ENCODE data around the gene NOL4L. TPM values are rescaled to one million over a fixed set of nuclear protein-coding genes. Genes with fewer than 3 reads are reported as not detected.

NOL4L gene
- total RNA-seq, 1 experiment from 2014 or later, result 31.7 TPM

GRCh38 chr20:32528905-32529670, 56.0 kb downstream of the NOL4L start:
- H3K27me3 ChIP-seq (ENCODE audit: insufficient read depth, low read length), result no peaks in the 10 kb centered on the region
- no peak overlapping the region for H3K23ac ChIP-seq (ENCODE audit: insufficient read length, low read depth, low read length)
- Mint-ChIP-seq H3K27me3 (ENCODE audit: low read depth) (peaks cover 51% of the 10 kb centered on the region), H3K27ac (no peak overlapping the region), H3K4me1 (peaks cover 10 to 24% of the 10 kb centered on the region in 2 experiments), H3K9me3 (no peaks in the 10 kb centered on the region), H3K36me3 (ENCODE audit: insufficient read depth in 1 of 3, low read depth in 3 of 3) (no peaks in the 10 kb centered on the region), H3K4me3 (no peak overlapping the region)
- H3K18ac ChIP-seq (ENCODE audit: insufficient read length, low read depth, low read length), result no peak overlapping the region
- H3K9me3 ChIP-seq (ENCODE audit: control insufficient read depth, low read depth, low read length), result no peaks in the 10 kb centered on the region
- no peak overlapping the region for H3K4me2 ChIP-seq (ENCODE audit: insufficient read depth, insufficient read length, low read length)
- H3K23me2 ChIP-seq (ENCODE audit: insufficient read length, low read depth, low read length, poor library complexity, severe bottlenecking), result no peaks in the 10 kb centered on the region
- WGBS (ENCODE audit: extremely low coverage, insufficient read length, low lambda C conversion rate), result no CpG with 5 or more reads among the region's 13 CpGs
- H3K14ac ChIP-seq (ENCODE audit: insufficient read depth, low read length), result no peak overlapping the region
- no peak overlapping the region for H4K91ac ChIP-seq (ENCODE audit: insufficient read length, low read depth, low read length)
- H3T11ph ChIP-seq (ENCODE audit: low read length), result no peak overlapping the region
- H3K4me1 ChIP-seq (ENCODE audit: insufficient read depth, low read length), result no peaks in the 10 kb centered on the region
- no peak overlapping the region for H2BK5ac ChIP-seq (ENCODE audit: insufficient read length, low read length)
- no peaks in the 10 kb centered on the region for H3K79me2 ChIP-seq (ENCODE audit: insufficient read depth, low read length)
- no peaks in the 10 kb centered on the region for H3K79me1 ChIP-seq (ENCODE audit: insufficient read depth, low read depth, low read length, poor library complexity, severe bottlenecking)
- no peak for TF ChIP-seq CTCF (conservative IDR thresholded peaks at IDR 0.05)
- no peak overlapping the region for H3K27ac ChIP-seq (ENCODE audit: insufficient read length, low read depth, low read length)
- no peak overlapping the region for H2BK120ac ChIP-seq (ENCODE audit: low read depth, low read length, poor library complexity, severe bottlenecking)
- H2BK12ac ChIP-seq (ENCODE audit: insufficient read length, low read depth, low read length), result no peak overlapping the region
- no peak for DNase-seq
- no peak overlapping the region for H3K4ac ChIP-seq (ENCODE audit: low read depth, low read length)
- H2BK15ac ChIP-seq (ENCODE audit: low read depth, low read length), result no peak overlapping the region
- no peak overlapping the region for H3K56ac ChIP-seq (ENCODE audit: insufficient read length, low read depth, low read length)
- no peak overlapping the region for H4K8ac ChIP-seq (replicated peaks; ENCODE audit: insufficient read length, low read depth, low read length)
- no peak overlapping the region for H3K9ac ChIP-seq (ENCODE audit: extremely low read depth, insufficient read length, low read length)
- no peaks in the 10 kb centered on the region for H4K20me1 ChIP-seq (ENCODE audit: control insufficient read depth, insufficient read depth, insufficient read length)
- no peak overlapping the region for H2BK20ac ChIP-seq (ENCODE audit: low read depth, low read length, poor library complexity, severe bottlenecking)
- H4K5ac ChIP-seq (ENCODE audit: insufficient read length, low read depth, low read length), result no peak overlapping the region
- H2AFZ ChIP-seq (ENCODE audit: low read length), result no peak overlapping the region
- no peak overlapping the region for H2AK5ac ChIP-seq (ENCODE audit: insufficient read length, low read length)
